Right lobe of liver (tissue), 6 donors: ENCODE results near the gene SPATA31D3. TPM values are rescaled to one million over a fixed set of nuclear protein-coding genes. Genes with fewer than 3 reads are reported as not detected.

ENCODE experiments used
- ATAC-seq, 4 donors: fragments of 200-7000 bp; cut with Tn5 transposase; one replicate each; pipeline ENCODE4 v1.9.1; 2020; ENCODE audit warnings: mild to moderate bottlenecking in 4 of 4, moderate library complexity in 4 of 4
- DNase-seq, 3 donors: peaks; one replicate each; pipeline ENCODE4 v3.0.0-alpha.2; 2020
- H3K27ac ChIP-seq, 3 donors: fragments of 200-600 bp; one replicate each; pipeline ENCODE4 v1.8.0; 2022
- H3K27me3 ChIP-seq, 2 donors: fragments of 200-600 bp; one replicate each; pipeline ENCODE4 v1.8.0; 2022
- H3K36me3 ChIP-seq, 4 donors: fragments of 200-600 bp; sonication (generic) in 1 of 4; one replicate each; pipeline versions ENCODE4 v1.5.1 to v1.8.0; 2017 to 2022; ENCODE audit warnings: control low read depth in 1 of 4
- H3K4me1 ChIP-seq, 4 donors: fragments of 200-600 bp; sonication (generic) in 1 of 4; one replicate each; pipeline versions ENCODE4 v1.5.1 to v1.8.0; 2017 to 2022; ENCODE audit warnings: control low read depth in 1 of 4
- H3K4me3 ChIP-seq, 3 donors: fragments of 200-600 bp; one replicate each; pipeline ENCODE4 v1.8.0; 2022
- H3K9me3 ChIP-seq, 4 donors: fragments of 200-600 bp; sonication (generic) in 1 of 4; one replicate each; pipeline versions ENCODE4 v1.5.1 to v1.8.0; 2017 to 2022; ENCODE audit warnings: control low read depth in 1 of 4
- CTCF ChIP-seq, 4 donors: fragments of 200-600 bp in 3 of 4; fragments of 450-650 bp in 1 of 4; IDR thresholded peaks; one replicate each; pipeline versions ENCODE4 v1.5.1 to v1.8.0; 2016 to 2022; ENCODE audit warnings: antibody characterized with exemption in 4 of 4, mild to moderate bottlenecking in 2 of 4
- POLR2A ChIP-seq: fragments of 450-650 bp; IDR thresholded peaks from one replicate; pipeline ENCODE4 v1.6.1; 2017; ENCODE audit warnings: antibody characterized with exemption, mild to moderate bottlenecking
- WGBS: methylation state at CpG from one replicate; pipeline ENCODE4 v1.1.6; 2018; ENCODE audit warnings: low coverage, low lambda C conversion rate; ENCODE audit not compliant: insufficient coverage; ENCODE audit errors: missing lambda C conversion rate; 5-methylcytosine and 5-hydroxymethylcytosine counted together
- intact Hi-C, 2 donors: fragments of 100-400 bp; cut with DNase I; formaldehyde crosslinking; loops; one replicate each; pipeline versions ENCODE4 v1.11.2 to v1.14.1; 2022
- total RNA-seq, 6 experiments: library from RNA; depleted of rRNA in 2 of 6; stranded (reverse); fragments of >200 nt in 2 of 6; fragmentation: NEBNext Ultra II Directional in 3 of 6; extraction: Animal tissue kit (Norgen Biotek cat#: 25700) in 3 of 6; gene quantifications; one replicate each; pipeline versions ENCODE4 v1.1.0 to v1.2.4, GENCODE V29; 2016 to 2023
- donor health status: DM: no; HTN: yes; CAD: no.
- donor health status: DM: no; HTN: no; CAD: no.
- donor health status: DM: no; HTN: no; CAD: no.
- donor health status: DM: no; HTN: yes; CAD: no.
- donor health status: DM: no; HTN: yes; CAD: no.

SPATA31D3 gene
- total RNA-seq, 6 experiments from 2014 or later = not detected

GRCh38 chr9:81971727-81972126, 28.4 kb downstream of the SPATA31D3 start:
- no peak for TF ChIP-seq CTCF (IDR thresholded peaks at IDR 0.05)
- no peak for TF ChIP-seq POLR2A

GRCh38 chr9:81974764-81975163, 31.5 kb downstream of the SPATA31D3 start:
- H3K4me3 ChIP-seq = no peak overlapping the region
- 73% methylated on average over 5 of the region's 5 CpGs for WGBS
- TF ChIP-seq POLR2A (no peak), CTCF (IDR thresholded peaks at IDR 0.05) (no peak)
- intact Hi-C loops = no loop called here
- H3K36me3 ChIP-seq = no peaks in the 10 kb centered on the region
- H3K27me3 ChIP-seq = no peaks in the 10 kb centered on the region
- H3K27ac ChIP-seq = no peak overlapping the region
- H3K4me1 ChIP-seq = no peaks in the 10 kb centered on the region
- ATAC-seq (no peak), DNase-seq (no peak)
- H3K9me3 ChIP-seq = no peaks in the 10 kb centered on the region

More at GRCh38 chr9:81971727-81972126, 28.4 kb downstream of the SPATA31D3 start:
- no peaks in the 10 kb centered on the region for H3K27me3 ChIP-seq
- DNase-seq (no peak), ATAC-seq (no peak)
- H3K36me3 ChIP-seq = no peaks in the 10 kb centered on the region
- no peaks in the 10 kb centered on the region for H3K9me3 ChIP-seq
- no peak overlapping the region for H3K27ac ChIP-seq
- no peaks in the 10 kb centered on the region for H3K4me1 ChIP-seq
- no peak overlapping the region for H3K4me3 ChIP-seq
- intact Hi-C loops = no loop called here

- DNase-seq (no peak), ATAC-seq (no peak)
- TF ChIP-seq CTCF (IDR thresholded peaks at IDR 0.05) (no peak), POLR2A (no peak)
- Histone ChIP-seq H3K27me3 (no peaks in the 10 kb centered on the region), H3K9me3 (no peaks in the 10 kb centered on the region), H3K4me3 (no peak overlapping the region), H3K27ac (no peak overlapping the region), H3K4me1 (no peaks in the 10 kb centered on the region), H3K36me3 (no peaks in the 10 kb centered on the region)
- intact Hi-C loops = no loop called here
- 84% methylated on average over 6 of the region's 11 CpGs for WGBS
Measured at GRCh38 chr9:81976351-81976750, 33.1 kb downstream of the SPATA31D3 start.

- ATAC-seq (no peak), DNase-seq (no peak)
- Histone ChIP-seq H3K9me3 (no peaks in the 10 kb centered on the region), H3K4me3 (no peak overlapping the region), H3K36me3 (no peaks in the 10 kb centered on the region), H3K4me1 (no peaks in the 10 kb centered on the region), H3K27me3 (no peaks in the 10 kb centered on the region), H3K27ac (no peak overlapping the region)
- intact Hi-C loops = no loop called here
- no peak for TF ChIP-seq CTCF (IDR thresholded peaks at IDR 0.05)
- no peak for TF ChIP-seq POLR2A
- WGBS = 58% methylated on average over 2 of the region's 2 CpGs
Measured at GRCh38 chr9:81979196-81979595, 35.9 kb downstream of the SPATA31D3 start.

- ATAC-seq = no peak
Measured at GRCh38 chr9:81980568-81980967, 37.3 kb downstream of the SPATA31D3 start.

More at GRCh38 chr9:81980568-81980967, 37.3 kb downstream of the SPATA31D3 start:
- Histone ChIP-seq H3K9me3 (no peaks in the 10 kb centered on the region), H3K4me3 (no peak overlapping the region), H3K27ac (no peak overlapping the region), H3K4me1 (no peaks in the 10 kb centered on the region), H3K36me3 (no peaks in the 10 kb centered on the region), H3K27me3 (no peaks in the 10 kb centered on the region)
- TF ChIP-seq CTCF (IDR thresholded peaks at IDR 0.05) = no peak
- TF ChIP-seq POLR2A = no peak
- DNase-seq = no peak
- intact Hi-C loops = no loop called here
